HG03565 (cell line): ENCODE results near the gene TDRD10.
"Not testable (repeated sequence)": the region's sequence is repeated elsewhere in the genome, so short reads cannot be mapped to it uniquely, and the experiment has no call there.

Source experiments
- ATAC-seq: cut with Tn5 transposase; IDR thresholded peaks from one replicate; pipeline ENCODE4 v1.9.1; 2021; ENCODE audit warnings: mild to moderate bottlenecking, moderate library complexity; ENCODE audit not compliant: unreplicated experiment

The TDRD10 gene

GRCh38 chr1:154479764-154480421 is 22.1 kb upstream of the TDRD10 start:
- ATAC-seq: peak; percentile 43

- no peak for ATAC-seq
Observed at GRCh38 chr1:154481053-154481452, 21.0 kb upstream of the TDRD10 start.

- no peak for ATAC-seq
Observed at GRCh38 chr1:154483941-154484803, 17.8 kb upstream of the TDRD10 start.

- no peak for ATAC-seq
Observed at GRCh38 chr1:154485106-154485505, 16.9 kb upstream of the TDRD10 start.

GRCh38 chr1:154485910-154486496 is 16.0 kb upstream of the TDRD10 start:
- no peak for ATAC-seq

- ATAC-seq: not testable (repeated sequence)
Observed at GRCh38 chr1:154486756-154487155, 15.3 kb upstream of the TDRD10 start.

- ATAC-seq: no peak
Observed at GRCh38 chr1:154488922-154489321, 13.1 kb upstream of the TDRD10 start.

GRCh38 chr1:154489695-154490274 is 12.2 kb upstream of the TDRD10 start:
- ATAC-seq: no peak

GRCh38 chr1:154490317-154490716 is 11.7 kb upstream of the TDRD10 start:
- no peak for ATAC-seq

- no peak for ATAC-seq
Observed at GRCh38 chr1:154492115-154492514, 9.9 kb upstream of the TDRD10 start.

- ATAC-seq: no peak
Observed at GRCh38 chr1:154493276-154493675, 8.7 kb upstream of the TDRD10 start.

GRCh38 chr1:154495496-154496273 is 6.3 kb upstream of the TDRD10 start:
- ATAC-seq: no peak

- ATAC-seq: no peak
Observed at GRCh38 chr1:154496383-154496782, 5.6 kb upstream of the TDRD10 start.

- ATAC-seq: no peak
Observed at GRCh38 chr1:154497026-154497806, 4.8 kb upstream of the TDRD10 start.

- no peak for ATAC-seq
Observed at GRCh38 chr1:154499446-154499845, 2.6 kb upstream of the TDRD10 start.

- ATAC-seq: no peak
Observed at GRCh38 chr1:154500533-154500932, 1.5 kb upstream of the TDRD10 start.

GRCh38 chr1:154501423-154502065 is 475 bp upstream of the TDRD10 start:
- ATAC-seq: no peak

GRCh38 chr1:154502744-154503115 is 711 bp downstream of the TDRD10 start:
- ATAC-seq: no peak

- no peak for ATAC-seq
Observed at GRCh38 chr1:154503898-154504297, 1.9 kb downstream of the TDRD10 start.

GRCh38 chr1:154512760-154513159 is 10.7 kb downstream of the TDRD10 start:
- no peak for ATAC-seq
